Choroid plexus epithelial cell (primary cell): ENCODE data around the gene SPATA21.
A peak's percentile ranks its signal among the peaks of the same experiment; 100 is the strongest.

Experiments
- DNase-seq: peaks from one replicate; pipeline ENCODE4 v3.0.0-alpha.2; 2010; ENCODE audit warnings: low read depth
- H3K4me3 ChIP-seq: 2 replicates; pipeline ENCODE4 v1.5.1; 2011; ENCODE audit warnings: low read depth, mild to moderate bottlenecking, control low read depth, low read length, moderate library complexity
- CTCF ChIP-seq: conservative IDR thresholded peaks from 2 replicates; pipeline ENCODE4 v1.5.1; 2011; ENCODE audit warnings: low read depth, mild to moderate bottlenecking, control low read depth, inconsistent platforms, low read length, moderate library complexity

The SPATA21 gene

DNA sequence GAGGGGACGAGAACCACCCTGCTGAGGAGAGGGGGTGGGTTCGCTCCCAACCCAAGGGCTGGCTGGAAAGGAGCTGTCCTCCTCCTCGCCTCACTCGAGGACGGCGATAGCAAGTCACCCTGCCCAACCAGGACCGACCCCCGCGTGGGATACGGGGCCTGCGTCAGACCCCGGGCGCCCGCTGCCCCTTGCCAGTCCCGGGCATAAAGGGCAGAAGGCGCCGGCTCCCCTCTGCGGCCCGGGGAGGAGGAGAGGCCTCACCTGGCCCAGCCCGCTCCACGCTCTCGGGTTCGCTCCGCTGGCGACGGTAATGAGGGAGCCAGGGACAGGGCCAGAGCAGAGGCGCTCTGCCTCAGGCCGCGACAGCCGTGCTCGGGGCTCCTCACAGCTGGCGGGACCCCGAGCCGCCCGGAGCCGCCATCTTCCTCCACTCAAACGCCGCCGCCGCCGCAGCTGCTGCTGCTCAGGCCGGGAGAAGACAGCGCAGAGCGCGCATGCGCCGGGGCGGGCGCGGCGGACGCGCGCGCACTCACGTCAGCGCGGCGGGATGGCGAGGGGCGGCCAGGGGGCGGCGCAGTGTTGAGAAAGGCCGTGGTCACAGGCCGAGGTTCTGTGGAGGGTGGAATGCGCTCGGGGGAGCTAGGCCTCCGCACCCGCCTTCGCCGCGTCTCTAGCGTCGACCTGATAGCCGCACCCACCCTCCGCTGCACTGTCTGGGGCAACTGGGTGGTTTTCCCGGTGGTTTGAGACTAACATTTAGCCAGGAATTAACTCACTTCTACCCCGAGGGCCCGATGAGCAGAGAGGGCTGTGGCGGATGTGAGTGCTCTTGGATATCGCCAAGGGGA, 85.0 kb downstream of the SPATA21 start, which contains the start of gene FBXO42:
TSS of gene FBXO42 (minus strand) at position 487 of the 848 bp plus-strand sequence. CDS start 37,062 bp downstream, outside the sequence.
- TF ChIP-seq CTCF = peak; percentile 32
- H3K4me3 ChIP-seq = peak within 1 kb of the TSS; percentile 97
- peak; percentile 92 for DNase-seq

- H3K4me3 ChIP-seq = peak overlapping the region; percentile 97
Observed at GRCh38 chr1:16351456-16351993, 85.7 kb downstream of the SPATA21 start.

DNA sequence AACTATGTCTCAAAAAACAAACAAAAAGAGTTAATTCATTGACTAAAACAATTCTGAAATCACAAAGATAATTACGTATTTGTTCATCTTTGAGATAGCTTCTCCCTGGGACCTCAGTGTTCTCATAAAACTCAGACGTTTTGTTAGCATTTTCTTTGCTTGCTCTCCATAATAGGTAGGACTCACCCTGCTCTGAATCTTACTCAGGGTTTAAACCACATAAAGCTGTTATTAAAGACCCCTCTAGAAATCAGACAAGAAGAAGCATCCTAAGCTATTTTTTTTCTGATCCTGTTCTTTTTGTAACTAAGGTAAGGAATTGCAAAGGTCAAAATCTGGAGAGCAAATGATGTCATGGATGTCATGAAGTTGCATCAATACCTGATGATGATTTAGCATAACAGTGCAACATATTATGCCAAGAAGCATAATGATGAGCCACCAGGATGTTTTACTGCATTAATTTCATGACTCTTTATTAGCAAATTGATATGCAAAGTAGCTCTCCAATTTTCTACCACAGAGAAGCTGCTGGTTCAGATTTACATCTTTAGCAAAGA, 87.3 kb downstream of the SPATA21 start:
- peak; percentile 33 for DNase-seq
- no peak overlapping the region for H3K4me3 ChIP-seq
- no peak for TF ChIP-seq CTCF

More at GRCh38 chr1:16351456-16351993, 85.7 kb downstream of the SPATA21 start:
- peak; percentile 63 for DNase-seq
- no peak for TF ChIP-seq CTCF
